Stomach smooth muscle (tissue), 2 donors: Measurements from ENCODE around the gene AGMAT.
"Not testable (repeated sequence)": the region's sequence is repeated elsewhere in the genome, so short reads cannot be mapped to it uniquely, and the experiment has no call there.

Experiments
- H3K27ac ChIP-seq: one replicate; pipeline ENCODE4 v1.7.0; 2013; ENCODE audit warnings: mild to moderate bottlenecking, low read length, inconsistent platforms
- H3K27me3 ChIP-seq, 2 donors: one replicate each; pipeline ENCODE4 v1.7.0; 2013; ENCODE audit warnings: low read length in 2 of 2; ENCODE audit not compliant: insufficient read depth in 2 of 2, control insufficient read depth in 1 of 2
- H3K36me3 ChIP-seq, 2 donors: one replicate each; pipeline ENCODE4 v1.7.0; 2013; ENCODE audit warnings: low read length in 2 of 2; ENCODE audit not compliant: control insufficient read depth in 2 of 2, insufficient read depth in 2 of 2
- H3K4me1 ChIP-seq: one replicate; pipeline ENCODE4 v1.7.0; 2013; ENCODE audit warnings: low read length; ENCODE audit not compliant: control insufficient read depth, insufficient read depth
- H3K4me3 ChIP-seq, 2 donors: one replicate each; pipeline ENCODE4 v1.7.0; 2013; ENCODE audit warnings: low read length in 2 of 2
- H3K9ac ChIP-seq, 2 donors: one replicate each; pipeline ENCODE4 v1.7.0; 2013; ENCODE audit warnings: low read length in 2 of 2, mild to moderate bottlenecking in 1 of 2
- H3K9me3 ChIP-seq, 2 donors: one replicate each; pipeline ENCODE4 v1.7.0; 2013; ENCODE audit warnings: low read length in 2 of 2; ENCODE audit not compliant: control insufficient read depth in 2 of 2
- donor health status: healthy.
- donor health status: Pancreatic carcinoma.

AGMAT gene

DNA sequence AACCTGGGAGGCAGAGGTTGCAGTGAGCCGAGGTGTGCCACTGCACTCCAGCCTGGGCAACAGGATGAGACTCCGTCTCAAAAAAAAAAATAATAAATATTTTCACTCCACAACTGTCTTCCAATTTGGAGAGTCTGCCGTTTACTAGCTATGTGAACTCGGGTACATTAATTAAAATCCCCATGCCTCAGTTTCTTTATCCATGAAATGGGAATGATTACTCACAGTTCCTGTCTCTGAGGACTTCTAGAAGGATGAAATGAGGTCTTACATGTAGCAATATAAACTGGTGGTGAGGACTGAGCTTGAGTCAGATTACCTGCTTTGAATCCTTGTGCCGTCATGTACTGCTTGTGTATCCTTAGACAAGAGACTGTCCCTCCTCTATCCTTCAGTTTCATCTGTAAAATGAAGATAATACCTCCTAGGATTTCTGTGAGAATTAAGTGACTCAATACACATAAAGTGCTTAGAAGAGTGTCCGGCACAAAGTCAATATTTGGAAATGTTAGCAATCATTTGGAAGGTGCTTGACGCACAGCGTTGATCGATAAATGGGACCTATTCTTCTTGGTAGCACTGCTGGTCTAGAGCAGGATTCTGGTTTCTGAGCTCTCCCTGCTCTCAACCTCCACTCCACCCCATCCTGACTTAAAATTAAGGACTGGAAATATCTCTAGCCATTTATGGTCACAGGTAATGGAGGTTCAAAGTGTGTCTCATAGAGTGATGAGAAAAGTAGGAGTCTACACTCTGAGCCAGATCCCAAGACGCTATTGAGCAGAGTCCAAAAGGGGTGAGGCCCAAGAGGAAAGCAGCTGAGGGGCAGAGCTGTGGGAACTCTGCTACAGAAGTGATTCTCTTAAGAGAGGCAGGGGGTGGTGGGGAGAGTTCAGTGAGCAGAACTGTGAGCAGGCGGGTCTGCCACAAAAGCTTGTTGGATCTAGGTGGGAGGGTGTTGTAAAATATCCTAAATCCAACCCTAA, 20.8 kb upstream of the AGMAT start:
- H3K9ac ChIP-seq: no peak overlapping the region
- H3K4me1 ChIP-seq: peaks cover 13% of the 10 kb centered on the region
- H3K27ac ChIP-seq: no peak overlapping the region
- H3K9me3 ChIP-seq: no peaks in the 10 kb centered on the region
- no peaks in the 10 kb centered on the region for H3K36me3 ChIP-seq
- H3K4me3 ChIP-seq: no peak overlapping the region
- H3K27me3 ChIP-seq: no peaks in the 10 kb centered on the region

DNA sequence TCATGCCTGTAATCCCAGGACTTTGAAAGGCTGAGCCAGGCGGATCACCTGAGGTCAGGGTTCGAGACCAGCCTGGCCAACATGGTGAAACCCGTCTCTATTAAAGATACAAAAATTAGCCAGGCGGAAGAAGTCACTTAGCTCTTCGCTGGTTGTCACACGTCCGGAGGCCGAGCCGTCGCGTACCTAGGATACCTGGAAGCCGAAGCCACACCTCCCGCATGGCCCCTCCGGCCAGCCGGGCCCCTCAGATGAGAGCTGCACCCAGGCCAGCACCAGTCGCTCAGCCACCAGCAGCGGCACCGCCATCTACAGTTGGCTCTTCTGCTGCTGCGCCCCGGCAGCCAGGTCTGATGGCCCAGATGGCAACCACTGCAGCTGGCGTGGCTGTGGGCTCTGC, 19.5 kb upstream of the AGMAT start:
- peaks cover 13% of the 10 kb centered on the region for H3K4me1 ChIP-seq
- H3K27me3 ChIP-seq, H3K9me3 ChIP-seq, H3K4me3 ChIP-seq, H3K36me3 ChIP-seq, H3K9ac ChIP-seq, H3K27ac ChIP-seq: not testable (repeated sequence)

GRCh38 chr1:15603966-15604282, 19.1 kb upstream of the AGMAT start:
- H3K4me3 ChIP-seq: peak overlapping the region; percentile 94 to 99
- not testable (repeated sequence) for H3K27me3 ChIP-seq, H3K36me3 ChIP-seq, H3K9me3 ChIP-seq
- peak overlapping the region; percentile 83 for H3K27ac ChIP-seq
- peak overlapping the region; percentile 77 to 84 for H3K9ac ChIP-seq
- H3K4me1 ChIP-seq: peaks cover 13% of the 10 kb centered on the region

DNA sequence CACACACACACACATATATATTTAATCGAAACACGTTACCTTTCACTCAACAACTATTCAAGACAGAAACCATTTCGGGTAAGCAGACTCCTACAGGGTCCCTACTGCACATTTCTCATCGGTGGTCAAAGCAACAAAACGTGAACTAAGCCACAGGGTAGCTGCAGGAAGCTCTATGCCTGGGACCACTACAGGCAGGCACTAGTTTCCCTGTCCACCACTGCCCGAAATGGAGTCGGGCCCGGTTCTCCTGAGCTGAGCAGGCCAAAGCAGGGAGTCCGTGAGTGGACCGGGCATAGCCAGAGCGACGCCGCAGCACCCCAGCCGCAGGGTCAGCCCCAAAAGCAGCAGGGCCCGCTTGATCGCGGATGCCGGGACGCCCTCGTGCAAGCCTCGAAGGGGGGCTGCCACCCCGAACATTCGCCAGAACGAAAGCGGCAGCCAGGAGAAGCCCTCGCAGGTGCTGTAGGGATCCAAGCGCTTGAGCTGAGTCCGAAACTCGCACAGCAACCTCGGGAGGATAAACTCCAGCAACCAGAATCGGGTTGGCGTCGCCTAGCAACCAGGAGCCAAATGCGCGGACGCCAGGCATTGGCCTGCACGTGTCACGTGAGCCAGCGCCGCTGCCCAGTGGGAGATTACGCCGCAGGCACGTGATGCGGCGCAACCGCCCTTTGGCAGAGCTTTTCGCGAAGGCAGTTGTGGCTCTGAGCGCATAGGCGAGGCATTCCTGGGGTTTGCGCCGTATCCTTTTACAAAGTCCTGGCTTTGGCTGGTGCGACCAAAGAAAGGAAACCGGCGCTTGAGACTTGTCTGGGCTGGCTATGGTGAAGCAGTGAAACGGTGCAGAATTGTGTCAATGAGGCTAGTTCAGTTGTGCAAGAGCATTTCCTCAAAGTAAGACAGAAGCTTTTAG, 18.5 kb upstream of the AGMAT start:
- no peaks in the 10 kb centered on the region for H3K27me3 ChIP-seq

GRCh38 chr1:15598436-15598835, 13.6 kb upstream of the AGMAT start:
- no peak overlapping the region for H3K27ac ChIP-seq
- no peaks in the 10 kb centered on the region for H3K27me3 ChIP-seq
- H3K9me3 ChIP-seq: no peaks in the 10 kb centered on the region
- H3K36me3 ChIP-seq: no peaks in the 10 kb centered on the region
- H3K9ac ChIP-seq: no peak overlapping the region
- H3K4me3 ChIP-seq: no peak overlapping the region
- H3K4me1 ChIP-seq: peaks cover 6% of the 10 kb centered on the region

More for the DNA sequence above, 18.5 kb upstream of the AGMAT start:
- Histone ChIP-seq H3K27ac (peak overlapping the region; percentile 83), H3K36me3 (no peaks in the 10 kb centered on the region), H3K9ac (peak overlapping the region; percentile 84), H3K9me3 (no peaks in the 10 kb centered on the region), H3K4me3 (peak overlapping the region; percentile 94 to 99), H3K4me1 (peaks cover 13% of the 10 kb centered on the region)

GRCh38 chr1:15595809-15596617, 11.2 kb upstream of the AGMAT start:
- H3K27me3 ChIP-seq: no peaks in the 10 kb centered on the region
- H3K4me3 ChIP-seq: peak overlapping the region in 1 of 2 donors; percentile 8
- H3K27ac ChIP-seq: no peak overlapping the region
- H3K4me1 ChIP-seq: no peaks in the 10 kb centered on the region
- H3K9ac ChIP-seq: no peak overlapping the region
- no peaks in the 10 kb centered on the region for H3K9me3 ChIP-seq
- H3K36me3 ChIP-seq: no peaks in the 10 kb centered on the region

DNA sequence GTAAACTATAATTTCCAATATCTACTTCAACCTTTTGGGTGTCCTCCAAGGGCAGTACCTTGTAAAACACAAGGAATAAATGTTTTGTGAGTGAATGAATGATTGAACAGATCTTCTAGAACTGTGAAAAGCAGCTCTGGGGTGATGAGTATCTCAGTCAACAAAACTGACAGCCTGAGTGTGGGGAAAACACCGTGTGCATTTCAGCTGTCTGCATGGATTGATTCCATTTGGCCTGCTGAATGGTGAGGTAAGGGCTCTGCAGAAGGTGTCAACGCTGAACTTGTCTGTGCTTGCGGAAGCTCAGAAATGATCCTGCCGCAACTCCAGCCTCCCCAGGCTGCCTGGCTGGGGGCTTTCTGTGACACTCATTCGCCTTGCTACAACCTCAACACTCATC, 7.4 kb upstream of the AGMAT start:
- Histone ChIP-seq H3K27me3 (no peaks in the 10 kb centered on the region), H3K9ac (no peak overlapping the region), H3K27ac (no peak overlapping the region), H3K4me3 (no peak overlapping the region), H3K9me3 (no peaks in the 10 kb centered on the region), H3K4me1 (no peaks in the 10 kb centered on the region), H3K36me3 (no peaks in the 10 kb centered on the region)

DNA sequence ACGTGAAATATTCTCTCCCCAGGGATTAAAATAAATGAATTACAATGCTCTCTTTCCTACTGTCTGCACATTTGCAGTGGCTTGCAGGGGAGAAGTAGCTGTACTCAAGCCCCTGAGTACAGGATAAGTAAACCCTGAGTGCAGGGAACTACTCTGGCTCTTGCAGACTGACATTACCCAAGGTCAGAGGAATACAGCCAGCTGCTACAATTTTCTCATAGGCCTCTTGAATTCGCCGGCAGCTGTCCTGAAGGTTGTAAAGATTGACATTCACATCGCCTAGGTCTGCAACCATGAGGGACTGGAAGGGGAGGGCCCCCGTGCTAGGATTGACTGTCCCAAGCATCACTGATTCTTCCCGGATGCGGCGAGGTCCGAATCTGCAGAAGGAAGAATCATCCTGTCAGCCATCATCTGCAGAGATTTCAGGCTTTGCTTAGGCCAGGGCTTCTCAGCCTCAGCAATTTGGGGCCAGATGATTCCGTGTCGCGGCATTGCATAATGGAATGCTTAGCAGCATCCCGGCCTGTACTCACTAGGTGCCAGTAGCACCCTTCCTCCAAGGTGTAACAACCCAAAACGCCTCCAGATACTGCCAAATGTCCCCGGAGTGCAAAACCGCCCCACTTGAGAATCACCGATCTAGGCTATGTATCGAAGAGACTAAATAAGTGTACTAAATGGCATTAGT, 1.7 kb downstream of the AGMAT start:
- H3K27ac ChIP-seq: no peak overlapping the region
- H3K36me3 ChIP-seq: no peaks in the 10 kb centered on the region
- H3K4me3 ChIP-seq: no peak overlapping the region
- no peak overlapping the region for H3K9ac ChIP-seq
- H3K4me1 ChIP-seq: peaks cover 10% of the 10 kb centered on the region
- peaks cover 0 to 8% of the 10 kb centered on the region in 2 donors for H3K27me3 ChIP-seq
- H3K9me3 ChIP-seq: no peaks in the 10 kb centered on the region

- Histone ChIP-seq H3K4me3 (no peak overlapping the region), H3K4me1 (peaks cover 4% of the 10 kb centered on the region), H3K36me3 (no peaks in the 10 kb centered on the region), H3K9me3 (no peaks in the 10 kb centered on the region), H3K27ac (no peak overlapping the region), H3K27me3 (peaks cover 0 to 4% of the 10 kb centered on the region in 2 donors), H3K9ac (no peak overlapping the region)
Observed at GRCh38 chr1:15579683-15580047, 5.2 kb downstream of the AGMAT start.
